Hematopoietic multipotent progenitor cell treated with erythropoietin and hydrocortisone succinate and interleukin-3 and kit ligand, for 4 days (in vitro differentiated cells): ENCODE data around the gene TCF7.

Experiments
- DNase-seq: peaks from one replicate; pipeline ENCODE4 v3.0.0-alpha.2; 2015

TCF7 gene

DNA sequence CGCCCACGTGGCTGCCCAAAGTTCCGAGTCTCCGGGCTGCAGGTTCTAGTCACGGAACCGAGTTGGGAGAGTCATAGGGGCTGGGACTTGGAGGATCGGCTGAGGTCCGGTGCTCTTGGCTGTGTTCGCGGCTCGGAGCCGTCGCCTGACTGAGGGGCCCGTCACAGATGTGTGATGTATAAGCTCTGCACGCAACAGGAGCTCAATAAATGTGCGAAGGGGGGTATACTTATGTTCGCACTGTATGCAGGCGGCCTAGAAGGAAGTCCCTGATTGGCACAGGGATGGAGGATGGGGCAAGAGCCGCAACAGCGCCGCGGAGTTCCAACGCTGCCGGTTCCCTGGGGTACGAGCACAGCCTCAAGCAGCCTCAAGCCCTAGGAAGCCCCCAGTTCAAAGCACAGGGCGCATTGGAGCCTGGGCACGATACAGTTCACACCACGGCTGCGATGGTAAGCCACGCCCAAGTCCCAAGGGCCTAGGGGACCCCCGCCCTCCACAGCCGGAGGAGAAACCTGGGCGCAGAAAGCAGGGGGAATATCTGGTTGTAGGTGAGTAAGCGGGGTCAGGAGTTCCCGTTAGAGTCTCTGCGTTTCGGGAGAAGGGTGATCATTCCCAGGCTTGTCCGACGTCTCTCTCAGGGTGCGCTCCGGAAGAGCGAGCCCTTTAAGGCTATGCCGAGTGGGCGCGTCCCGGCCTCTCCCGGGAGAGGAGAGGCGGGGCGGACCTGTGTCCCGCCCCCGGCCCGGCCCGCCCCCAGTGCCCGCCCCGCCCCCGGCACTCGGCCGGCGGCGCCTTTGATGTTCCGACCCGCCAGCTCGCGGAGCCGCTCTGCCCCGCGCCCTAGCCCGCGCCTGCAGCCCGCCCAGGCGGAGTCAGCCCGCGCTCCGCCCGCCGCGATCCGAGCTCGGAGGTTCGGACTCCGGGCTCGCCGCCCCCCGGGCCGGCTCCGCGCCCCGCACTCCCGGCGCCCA, at the start of gene TCF7:
Gene TCF7 (plus strand): TSS at position 780 of the 974 bp plus-strand sequence. CDS start 226 bp downstream, outside the sequence.
- peak; percentile 86 for DNase-seq

DNA sequence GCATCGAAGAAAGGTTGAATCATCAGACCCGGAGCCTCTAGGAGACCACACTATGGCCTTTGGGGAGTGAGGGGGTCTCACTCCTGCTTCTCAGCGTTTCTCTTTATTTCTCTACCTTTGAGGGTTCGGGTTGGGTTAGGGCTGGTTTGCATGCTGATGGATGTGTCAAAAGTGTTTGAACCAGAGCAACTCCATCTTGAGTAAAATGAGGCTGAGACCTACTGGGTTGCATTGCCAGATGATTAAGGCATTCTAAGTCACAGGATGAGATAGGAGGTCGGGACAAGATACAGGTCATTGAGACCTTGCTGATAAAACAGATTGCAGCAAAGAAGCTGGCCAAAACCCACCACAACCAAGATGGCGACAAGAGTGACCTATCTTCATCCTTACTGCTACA, 44.9 kb upstream of the TCF7 start:
- no peak for DNase-seq

DNA sequence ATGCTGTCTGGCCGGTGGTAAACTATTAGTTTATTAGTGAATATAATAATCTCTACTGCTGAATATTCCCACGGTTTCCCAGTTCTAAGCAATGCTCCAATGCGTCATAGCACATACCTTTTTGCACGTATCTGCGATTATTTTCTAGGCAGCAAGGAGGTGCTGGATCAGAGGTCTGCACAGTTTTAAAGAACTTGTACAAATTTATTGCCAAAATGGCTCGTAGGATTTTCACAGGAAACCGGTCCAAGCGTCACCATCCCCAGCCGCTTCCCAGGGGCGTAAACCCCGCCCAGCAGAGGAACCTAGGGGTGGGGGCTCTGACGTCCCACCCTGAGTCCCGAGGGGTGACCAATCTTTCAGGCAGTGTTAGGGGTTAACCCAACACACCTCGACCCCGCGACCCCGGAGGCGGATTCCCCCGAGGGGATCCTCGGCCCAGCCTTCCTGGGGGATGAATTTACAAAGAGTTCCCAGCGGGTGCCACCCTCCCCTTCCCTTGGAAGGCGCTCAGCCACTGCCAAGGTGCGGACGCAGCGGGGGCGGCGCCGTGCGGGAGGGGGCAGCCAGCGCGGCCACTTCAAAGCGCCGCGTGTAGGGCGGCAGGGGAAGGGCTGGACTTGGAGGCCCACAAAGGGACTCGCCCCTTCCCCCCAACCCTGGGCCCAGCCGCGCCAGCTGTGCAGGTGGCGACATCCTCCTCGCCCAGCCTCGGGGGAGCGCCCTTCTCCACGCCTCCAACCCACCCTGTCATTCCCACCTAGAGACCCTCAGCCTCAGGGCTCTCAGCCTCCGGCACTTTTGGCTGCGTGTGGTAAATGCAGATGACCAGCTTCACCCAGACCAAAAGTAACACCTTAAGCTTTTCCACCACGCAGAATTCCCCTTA, 43.5 kb upstream of the TCF7 start:
- DNase-seq, result peak; percentile 21

DNA sequence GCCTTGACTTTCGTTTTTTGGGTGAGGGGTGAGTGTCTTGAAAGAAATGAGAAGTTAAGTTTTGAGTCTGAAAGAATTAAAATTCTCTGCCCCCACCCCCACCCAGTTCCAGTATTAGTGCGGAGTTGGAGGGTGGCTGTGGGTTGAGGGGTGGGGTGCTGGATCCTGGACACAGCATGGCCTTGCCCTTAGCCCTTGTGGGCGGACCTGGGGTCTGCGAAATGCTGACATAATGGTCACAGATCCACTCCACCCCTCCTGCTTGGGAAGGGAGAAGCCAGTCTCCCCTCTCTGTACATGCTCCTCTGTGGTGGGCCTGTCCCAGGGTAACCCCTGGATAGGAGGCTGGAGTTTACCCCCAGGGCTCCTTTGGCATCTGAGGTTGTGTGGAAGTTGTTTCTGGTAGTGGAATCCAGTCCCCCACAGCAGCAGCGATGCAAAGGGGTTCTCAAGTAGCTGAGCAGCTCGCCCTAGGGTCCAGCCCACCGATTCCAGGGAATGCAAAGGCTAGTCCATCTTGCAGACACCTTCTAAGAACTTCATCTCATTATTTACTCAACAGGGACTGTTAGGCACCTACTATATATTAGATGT, 42.8 kb upstream of the TCF7 start:
- no peak for DNase-seq

DNA sequence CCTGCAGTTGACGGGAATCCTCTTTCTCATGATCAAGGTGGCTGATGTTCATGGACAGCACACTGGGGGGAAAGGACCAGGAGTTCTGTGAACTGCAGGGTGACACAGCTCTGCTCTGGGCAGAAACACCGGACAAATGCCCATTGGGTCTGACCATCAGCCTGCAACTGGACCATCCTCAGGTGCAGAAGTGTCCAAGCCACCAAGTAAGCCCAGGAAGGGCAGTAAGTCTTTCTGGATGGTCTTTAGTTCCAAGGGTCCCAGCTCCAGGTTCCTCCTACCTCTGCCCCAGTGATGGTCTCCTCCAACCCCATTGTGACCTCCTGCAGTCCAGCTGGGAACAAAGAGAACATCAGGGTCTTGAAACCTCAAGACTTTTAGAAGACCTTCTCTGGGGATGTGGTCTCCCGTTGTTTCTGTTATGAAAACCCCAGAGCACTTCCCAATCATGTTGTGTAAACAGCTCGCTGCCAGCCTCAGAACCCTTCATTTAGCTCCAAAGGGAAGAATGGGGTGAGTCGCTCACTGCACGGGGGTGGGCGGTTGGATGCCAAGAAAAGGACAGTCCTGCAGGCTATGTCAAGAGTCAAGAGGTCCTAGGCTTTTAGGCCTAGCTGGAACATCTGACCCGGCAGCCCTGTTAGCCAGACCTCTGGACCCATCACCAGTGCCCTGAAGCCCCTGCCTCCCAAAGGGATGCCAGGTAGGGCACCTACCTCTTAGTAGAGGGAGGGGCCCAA, 41.8 kb upstream of the TCF7 start:
- no peak for DNase-seq

DNA sequence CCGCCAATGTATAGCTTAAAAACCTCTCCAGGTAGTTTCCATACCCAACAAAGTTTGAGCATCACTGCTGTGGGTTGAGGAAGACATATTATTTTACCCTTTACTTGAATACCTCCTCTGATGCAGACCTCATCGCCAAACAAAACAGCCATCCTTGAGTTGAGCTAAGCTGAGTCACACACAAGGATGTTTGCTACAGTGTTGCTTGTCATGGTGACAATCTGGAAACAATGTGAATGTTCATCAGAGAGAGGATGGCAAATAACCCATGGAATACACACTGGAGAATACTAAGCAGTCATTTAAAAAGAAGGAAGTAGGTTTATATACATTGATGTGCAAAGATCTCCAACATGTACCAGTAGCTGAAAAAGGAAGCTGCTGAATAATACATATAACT, 41.1 kb upstream of the TCF7 start:
- no peak for DNase-seq

DNA sequence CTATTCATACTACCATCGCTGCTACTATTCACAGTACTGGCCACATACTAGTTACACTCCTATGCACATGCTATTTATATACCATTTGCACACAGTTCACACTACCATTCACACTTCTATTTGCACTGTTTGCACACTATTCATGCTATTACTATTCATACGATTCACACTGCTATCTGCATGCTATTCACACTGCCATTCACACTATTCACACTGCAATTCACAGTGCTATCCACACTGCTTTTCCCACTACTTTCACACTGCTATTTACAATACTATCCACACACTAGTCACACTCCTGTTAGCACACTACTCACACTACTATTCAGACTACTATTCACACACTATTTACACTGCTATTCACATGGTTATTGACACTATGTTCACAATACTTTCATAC, 39.4 kb upstream of the TCF7 start:
- DNase-seq, result no peak

DNA sequence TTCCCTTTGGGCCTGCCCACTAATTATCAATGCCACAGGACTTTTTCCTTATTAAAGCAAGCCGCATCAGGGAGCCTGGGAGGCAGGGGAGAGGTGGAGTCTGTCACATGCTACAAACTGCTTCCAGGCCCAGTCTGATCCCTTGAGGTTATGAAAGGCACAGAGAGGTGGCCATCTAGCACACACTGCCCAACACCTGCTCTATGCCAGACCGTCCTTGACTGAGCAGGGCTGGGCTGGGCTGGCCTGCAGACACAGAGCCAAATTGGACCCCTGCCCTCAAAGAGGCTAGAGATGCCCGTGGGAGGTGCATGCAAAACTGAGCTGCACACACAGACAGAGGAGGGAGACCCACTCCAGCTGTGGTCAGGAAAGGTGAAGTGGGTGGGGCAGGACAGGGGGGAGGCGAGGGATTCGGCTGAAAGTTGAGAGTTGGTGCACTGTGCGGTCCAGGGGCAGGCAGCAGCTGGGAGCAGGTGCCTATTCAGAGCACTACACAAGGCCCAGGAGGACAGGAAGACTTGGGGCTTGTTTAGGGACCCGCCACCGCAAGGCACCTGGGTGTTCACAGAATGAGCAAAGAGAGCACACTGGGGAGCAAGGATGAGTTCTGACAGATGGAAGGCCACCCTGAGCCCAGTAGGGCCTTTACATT, 36.4 kb upstream of the TCF7 start:
- DNase-seq, result no peak

DNA sequence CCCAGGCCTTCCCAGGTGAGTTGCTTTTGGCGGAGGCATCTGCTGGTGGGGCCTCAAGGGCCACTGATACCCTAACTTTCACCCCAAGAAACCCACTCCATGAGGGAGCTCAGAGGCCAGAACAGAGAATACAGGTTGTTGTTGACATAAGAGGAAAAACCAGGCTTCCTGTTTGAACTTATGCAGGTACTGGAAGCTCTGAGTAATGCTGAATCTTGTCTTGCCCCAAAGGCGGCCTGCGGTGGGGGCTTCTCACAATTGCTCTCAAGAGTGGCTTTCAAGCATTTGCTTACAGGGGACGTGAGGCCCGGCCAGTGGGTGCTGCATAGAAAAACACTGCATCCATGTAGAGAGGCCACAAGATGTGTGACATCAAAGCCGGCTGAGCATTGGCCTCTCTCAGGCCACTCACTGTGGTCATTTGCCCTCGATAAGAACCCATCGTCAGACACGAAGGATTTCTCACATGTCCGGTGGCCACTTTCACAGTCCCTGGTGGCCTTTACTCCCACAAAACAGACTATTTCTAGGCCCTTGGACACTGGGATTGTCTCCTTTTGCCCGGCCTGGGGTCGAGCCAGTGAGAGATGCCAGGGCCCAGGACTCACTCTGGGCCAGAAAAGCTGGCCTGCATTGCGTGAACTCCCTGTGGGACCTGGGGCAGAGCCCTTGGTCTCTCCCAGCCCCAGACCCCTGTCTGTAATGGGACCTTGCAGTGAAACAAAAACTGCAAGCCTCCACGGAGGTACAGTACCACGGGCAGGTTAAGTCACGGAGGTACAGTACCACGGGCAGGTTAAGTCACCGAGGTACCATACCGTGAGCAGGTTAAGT, 34.5 kb upstream of the TCF7 start:
- DNase-seq, result no peak

DNA sequence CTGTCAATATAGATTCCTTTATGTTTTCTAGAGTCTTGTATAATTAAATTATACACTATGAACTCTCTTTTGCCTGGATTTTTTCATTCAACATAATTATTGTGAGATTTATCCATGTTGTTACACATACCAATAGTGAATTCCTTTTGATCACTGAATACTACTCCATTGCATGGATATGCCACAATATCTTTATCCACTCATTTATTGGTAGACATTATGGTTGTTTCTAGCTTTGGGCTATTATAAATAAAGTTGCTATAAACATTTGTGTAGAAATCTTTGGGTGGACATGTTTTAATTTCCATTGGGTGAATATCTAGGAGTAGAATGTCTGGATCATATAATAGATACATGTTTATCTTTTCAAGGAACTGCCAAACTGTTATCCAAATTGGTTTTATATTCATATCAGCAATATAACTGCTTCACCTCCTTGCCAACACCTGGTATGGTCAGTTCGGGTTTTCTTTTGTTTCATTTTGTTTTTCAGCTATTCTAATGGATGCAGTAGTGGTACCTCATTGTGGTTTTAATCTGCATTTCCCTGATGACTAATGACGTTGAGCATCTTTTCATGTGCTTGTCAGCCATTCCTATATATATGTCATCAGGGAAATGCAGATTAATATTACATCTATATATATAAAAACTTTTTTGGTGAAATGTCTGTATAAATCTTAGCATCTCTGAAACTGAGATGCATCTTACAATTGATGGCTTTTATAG, 32.1 kb upstream of the TCF7 start:
- DNase-seq, result no peak

DNA sequence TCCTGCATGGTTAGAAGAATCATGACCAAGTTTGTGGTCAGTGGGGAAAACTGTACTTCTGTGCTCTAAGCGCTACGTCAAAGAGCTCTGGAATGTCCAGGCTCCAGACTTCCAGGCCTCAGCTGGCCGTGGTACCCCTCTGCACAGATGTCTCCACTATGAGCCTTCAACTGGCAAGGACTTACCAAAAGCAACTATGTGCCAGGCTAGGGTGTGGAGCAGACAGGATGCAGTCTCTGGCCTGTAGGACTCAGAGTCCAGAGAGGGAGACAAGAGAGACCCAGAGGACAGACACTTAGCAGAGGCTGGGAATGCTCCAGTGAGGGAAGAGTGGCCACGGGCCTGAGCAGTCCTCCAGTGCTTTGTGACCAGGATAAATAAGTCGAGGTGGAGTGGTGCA, 31.0 kb upstream of the TCF7 start:
- no peak for DNase-seq

DNA sequence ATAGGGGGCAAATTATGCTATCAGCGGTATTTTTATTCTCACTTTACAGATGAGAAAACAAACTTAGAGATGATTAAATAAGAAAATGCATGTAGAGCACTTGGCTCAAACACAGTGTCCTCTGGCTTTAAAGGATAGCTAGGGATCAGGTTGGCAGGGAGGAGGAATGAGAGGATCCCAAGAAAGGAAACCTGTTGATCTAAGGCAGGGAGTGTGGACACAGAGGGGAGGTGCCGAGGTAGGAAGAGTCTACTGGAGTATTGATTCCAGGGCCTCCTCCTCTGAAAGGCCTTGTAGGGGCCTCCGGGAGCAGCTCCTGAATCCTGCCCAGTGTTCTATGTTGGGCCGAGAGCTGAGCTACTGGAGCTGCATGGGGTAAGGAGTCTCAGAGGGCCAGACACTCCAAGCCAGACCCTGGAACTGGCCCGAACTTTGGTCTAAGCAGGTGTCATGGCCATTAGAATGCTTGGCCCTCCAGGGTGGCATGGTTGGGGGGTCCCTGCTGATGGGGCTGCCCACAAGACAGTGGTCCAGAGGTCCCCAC, 30.4 kb upstream of the TCF7 start:
- DNase-seq, result no peak

DNA sequence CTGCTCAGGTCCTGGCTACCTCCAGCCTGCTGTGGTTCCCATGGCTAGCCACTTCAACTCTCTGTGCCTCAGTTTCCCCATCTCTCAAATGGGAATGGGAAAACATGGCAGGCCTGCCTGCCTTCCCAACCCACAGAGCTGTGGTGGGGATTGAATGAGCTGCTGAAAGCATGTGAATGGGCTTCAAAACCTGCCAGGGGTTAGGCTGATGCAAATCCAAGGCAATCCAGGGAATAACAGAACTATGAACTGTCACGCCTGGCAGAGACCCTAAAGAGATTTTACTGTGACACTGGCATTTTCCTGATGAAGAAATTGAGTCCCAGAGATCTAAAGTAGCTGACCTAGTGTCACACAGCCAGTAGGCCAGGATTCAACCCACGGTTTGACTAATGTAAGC, 29.9 kb upstream of the TCF7 start:
- no peak for DNase-seq

DNA sequence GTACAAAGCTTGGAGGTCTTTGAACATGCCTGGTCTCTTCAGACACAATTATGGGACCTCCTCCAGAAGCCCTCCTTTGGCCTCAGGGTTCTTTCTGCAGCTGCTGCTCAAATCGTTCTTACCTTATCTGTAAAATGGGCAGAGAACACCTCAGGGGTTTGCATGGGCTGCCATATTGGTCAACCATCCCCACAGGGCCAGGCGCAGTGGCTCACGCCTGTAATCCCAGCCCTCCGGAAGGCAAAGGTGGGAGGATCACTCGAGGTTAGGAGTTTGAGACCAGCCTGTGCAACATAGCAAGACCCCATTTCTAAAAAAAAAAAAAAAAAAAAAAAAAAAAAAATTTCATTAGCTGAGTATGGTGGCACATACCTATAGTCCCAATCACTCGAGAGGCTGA, 29.1 kb upstream of the TCF7 start:
- DNase-seq, result no peak

DNA sequence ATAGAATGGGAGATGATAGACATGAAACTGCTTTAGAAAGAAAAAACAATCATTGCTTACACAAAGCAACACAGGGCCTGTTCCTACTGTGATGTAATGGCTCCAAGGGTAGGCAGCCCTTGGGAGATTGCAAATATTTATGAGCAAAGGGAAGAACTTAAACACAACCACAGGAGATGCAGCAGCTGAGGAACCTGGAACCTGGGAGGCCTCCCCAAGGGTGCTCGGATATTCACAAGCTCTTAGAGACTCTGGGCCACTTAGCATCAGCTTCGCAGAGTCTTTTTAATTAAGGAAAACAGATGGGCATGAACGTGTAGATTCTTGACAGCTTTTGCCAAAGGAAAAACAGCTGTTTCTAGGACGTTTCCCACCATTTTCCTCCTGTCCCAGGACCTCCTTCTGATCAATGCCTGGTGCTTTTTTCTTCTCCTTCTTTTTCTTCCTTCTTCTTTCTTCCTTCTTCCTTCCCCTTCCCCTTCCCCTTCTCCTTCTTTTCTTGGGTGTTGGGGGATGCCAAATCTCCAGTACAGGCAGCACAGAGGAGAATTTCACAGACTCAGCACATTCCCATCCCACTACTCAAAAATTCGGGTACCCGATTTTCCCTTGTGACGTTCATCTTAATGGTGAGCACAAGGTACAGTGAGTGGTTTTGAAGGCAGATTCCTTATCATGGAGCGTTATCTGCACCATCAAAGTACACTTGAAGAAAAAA, 28.1 kb upstream of the TCF7 start:
- no peak for DNase-seq

DNA sequence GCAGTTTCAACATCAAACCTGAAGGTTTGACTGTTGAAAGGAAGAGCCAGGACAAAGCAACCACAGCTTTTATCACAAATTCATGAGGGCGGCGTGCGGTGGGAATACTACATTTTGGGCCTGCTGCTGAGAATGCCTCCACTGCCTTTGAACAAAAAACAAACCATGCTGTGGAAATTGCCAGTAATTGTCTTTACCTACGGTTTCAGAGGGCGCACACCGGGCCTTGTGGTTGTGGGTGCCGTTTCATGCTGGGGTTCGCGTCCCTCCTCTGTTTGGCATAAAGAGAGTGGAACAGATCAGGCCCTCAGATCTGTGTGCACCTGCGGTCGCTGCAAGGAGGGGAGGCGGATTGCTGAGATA, 27.6 kb upstream of the TCF7 start:
- DNase-seq, result peak; percentile 61

DNA sequence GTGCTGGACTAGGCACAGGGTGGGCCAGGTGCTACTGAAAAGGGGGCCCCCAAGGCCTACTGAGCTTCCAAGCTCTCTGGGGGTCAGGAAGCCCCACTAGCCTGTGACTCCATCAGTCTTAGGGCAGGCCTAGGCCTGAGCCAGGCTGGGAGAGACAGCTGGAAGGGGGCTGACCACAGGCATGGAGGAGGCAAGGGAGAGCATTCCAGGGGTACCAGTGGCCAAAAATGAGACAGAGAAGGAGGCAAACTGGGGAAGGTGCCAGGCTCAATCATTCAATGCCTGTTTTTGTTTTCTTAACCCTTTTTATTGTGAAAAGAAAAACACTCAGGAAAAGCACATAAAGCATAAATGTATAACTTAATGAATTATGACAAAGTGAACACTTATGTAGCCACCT, 26.2 kb upstream of the TCF7 start:
- DNase-seq, result no peak

DNA sequence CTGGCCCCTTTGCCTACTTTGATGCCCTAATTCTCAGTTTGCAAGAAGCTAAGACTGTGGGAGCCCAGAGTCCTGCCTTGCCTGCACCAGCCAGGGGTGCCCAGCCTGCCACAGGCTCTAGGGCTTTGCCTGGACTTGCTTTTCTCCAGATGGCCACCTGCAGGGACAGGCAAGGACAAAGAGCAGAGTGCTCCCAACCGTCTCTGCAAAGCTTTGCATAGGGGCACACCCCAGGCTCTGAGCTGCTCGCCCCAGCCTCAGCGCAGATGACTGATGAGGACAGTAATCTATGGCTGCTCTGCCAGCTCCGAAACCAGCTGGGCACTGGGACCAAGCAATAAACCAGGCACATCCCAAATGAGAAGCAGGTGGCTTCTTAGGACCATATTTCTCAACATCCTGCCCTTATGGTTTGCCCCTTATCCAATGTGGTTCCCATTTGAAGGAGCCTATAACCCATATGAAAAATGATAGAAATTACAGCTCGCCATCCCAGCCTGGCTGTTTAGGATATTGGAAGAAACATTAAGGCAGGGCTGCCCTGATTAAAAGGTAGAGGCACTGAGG, 25.4 kb upstream of the TCF7 start:
- DNase-seq, result no peak

DNA sequence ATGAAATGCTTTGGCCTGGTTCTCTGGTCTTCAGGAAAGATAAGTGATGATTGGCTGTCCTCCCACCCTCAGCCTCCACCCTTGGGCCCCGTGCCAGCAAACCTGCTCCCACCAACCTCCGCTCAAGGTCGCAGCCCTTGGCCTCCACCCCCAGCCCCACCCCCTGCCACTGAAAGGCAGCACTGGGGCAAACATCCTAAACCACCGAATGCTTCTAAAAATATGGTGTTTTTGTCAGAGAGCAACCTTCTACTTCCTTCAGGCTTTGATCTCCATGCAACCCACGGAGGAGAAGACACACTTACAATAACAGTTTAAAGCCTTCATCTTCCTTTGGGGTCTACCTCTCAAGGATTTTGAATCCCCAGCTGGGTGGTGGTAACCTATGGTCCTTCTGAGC, 24.0 kb upstream of the TCF7 start:
- no peak for DNase-seq
